ENCODE data around the gene SUPT4H1. TPM values are rescaled to one million over a fixed set of nuclear protein-coding genes. Genes with fewer than 3 reads are reported as not detected.

Gene SUPT4H1
- total and polyA plus RNA-seq, 2 donors (not counting 1 experiment from before 2014, with no cell fraction given) = 30.2 to 60.1 TPM

- Mint-ChIP-seq H3K4me3 (peak overlapping the region; percentile 91), H3K27ac (peak overlapping the region; percentile 98), H3K4me1 (peaks cover 76% of the 10 kb centered on the region), H3K9me3 (ENCODE audit: insufficient read depth) (no peaks in the 10 kb centered on the region), H3K27me3 (no peaks in the 10 kb centered on the region)
- peaks cover 0 to 14% of the 10 kb centered on the region in 2 experiments for H3K36me3 ChIP-seq (replicated peaks in 1 of 2; ENCODE audit: control extremely low read depth in 1 of 2, control insufficient read depth in 1 of 2, extremely low read depth in 1 of 2, insufficient read depth in 2 of 2, low read length in 1 of 2)
- H3K27ac ChIP-seq (ENCODE audit: low read length in 2 of 2) = peak overlapping the region; percentile 99 to 100
- WGBS (ENCODE audit: insufficient coverage) = 0% methylated on average over 4 of the region's 4 CpGs
- intact Hi-C loops (cut with micrococcal nuclease) = no loop called here
- ATAC-seq (ENCODE audit: low read depth) (peak; percentile 8), DNase-seq (peak; percentile 79)
- H2AFZ ChIP-seq (ENCODE audit: insufficient read depth, low read depth, low read length, poor library complexity, severe bottlenecking) = no peak overlapping the region
- H3K79me2 ChIP-seq (ENCODE audit: control insufficient read depth, insufficient read depth, low read length) = peaks cover 94% of the 10 kb centered on the region
- peak overlapping the region; percentile 75 to 100 (median 99) for H3K4me3 ChIP-seq (ENCODE audit: control extremely low read depth in 1 of 5, extremely low read depth in 1 of 5, insufficient read depth in 1 of 5, low read depth in 2 of 5, low read length in 4 of 5)
- peaks cover 66 to 82% of the 10 kb centered on the region in 2 donors for H3K4me1 ChIP-seq (ENCODE audit: control insufficient read depth in 2 of 2, insufficient read depth in 2 of 2, low read length in 2 of 2)
- ChIA-PET CTCF (interaction anchor here (0.6 to 13.7 kb wide), 5 partner anchors 10 to 82 kb away, joined by 3 to 587 read pairs (median 4); partner anchors contain the start of genes RNF43, SUPT4H1 and TSPOAP1), POLR2A (interaction anchor here (0.7 to 19.3 kb wide), 7 partner anchors 6 to 82 kb away, joined by 3 to 663 read pairs (median 16); partner anchors contain the start of genes RNF43, SUPT4H1 and TSPOAP1)
- no peaks in the 10 kb centered on the region for H3K9me3 ChIP-seq (ENCODE audit: control extremely low read depth in 1 of 3, control insufficient read depth in 2 of 3, insufficient read depth in 1 of 3, low read length in 2 of 3)
- no peaks in the 10 kb centered on the region for H3K27me3 ChIP-seq (replicated peaks in 1 of 4; ENCODE audit: control extremely low read depth in 1 of 4, control insufficient read depth in 3 of 4, insufficient read depth in 4 of 4, low read length in 3 of 4)
- H4K20me1 ChIP-seq (ENCODE audit: control insufficient read depth, insufficient read depth, low read length, poor library complexity, severe bottlenecking) = peaks cover 14% of the 10 kb centered on the region
- no peak for TF ChIP-seq EZH2 (IDR thresholded peaks at IDR 0.05; ENCODE audit: borderline replicate concordance, insufficient read depth, low read depth, low read length, poor library complexity, severe bottlenecking)
- no peak for TF ChIP-seq CTCF (IDR thresholded peaks at IDR 0.05)
- peak overlapping the region; percentile 92 for H3K4me2 ChIP-seq (replicated peaks; ENCODE audit: low read depth, low read length, poor library complexity, severe bottlenecking)
- H3K9ac ChIP-seq (ENCODE audit: low read length) = peak overlapping the region; percentile 99
Observed at GRCh38 chr17:58335779-58336455, 16.1 kb downstream of the SUPT4H1 start.
